ENCODE data around the gene TMEM95. TPM values are rescaled to one million over a fixed set of nuclear protein-coding genes. Genes with fewer than 3 reads are reported as not detected.
"Not testable (repeated sequence)": the region's sequence is repeated elsewhere in the genome, so short reads cannot be mapped to it uniquely, and the experiment has no call there.

Gene TMEM95
- total RNA-seq, 1 donor from 2014 or later: not detected

DNA sequence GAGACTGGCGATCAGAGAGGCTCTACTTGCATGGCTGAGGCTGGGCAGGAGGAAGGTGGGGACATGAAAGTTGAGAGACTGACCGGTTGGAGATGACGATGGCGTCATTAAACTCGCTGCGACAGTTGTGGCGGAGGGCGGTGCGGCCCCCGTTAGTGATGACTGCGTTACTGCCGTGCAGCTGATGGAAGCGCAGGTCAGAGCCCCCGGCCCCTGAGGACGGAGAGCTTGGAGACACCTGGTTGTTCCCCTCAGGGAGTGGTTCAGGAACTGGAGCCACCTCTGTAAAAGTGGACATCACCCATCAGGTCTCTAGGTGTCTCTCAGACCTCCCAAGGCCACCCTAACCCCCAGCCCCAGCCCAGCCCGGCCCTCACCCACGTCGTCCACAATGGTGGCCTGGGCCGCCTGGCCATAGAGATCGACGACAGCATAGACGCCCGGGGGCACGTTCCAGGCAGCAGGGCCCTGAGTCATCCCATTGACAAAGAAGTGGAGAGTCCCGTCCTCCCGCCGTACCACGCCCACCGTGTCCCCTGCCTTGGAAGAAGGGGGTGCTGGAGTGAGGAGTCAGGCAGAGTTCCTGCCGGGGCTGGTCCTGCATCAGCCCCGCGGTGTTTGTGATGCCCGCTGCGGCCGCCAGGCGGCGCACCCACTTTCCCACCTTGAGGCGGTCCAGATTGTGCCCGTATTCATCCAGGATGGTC lies 31.1 kb upstream of the TMEM95 start:
- DNase-seq (ENCODE audit: low spot score): no peak

GRCh38 chr17:7324438-7324779 lies 30.5 kb upstream of the TMEM95 start:
- no peak for DNase-seq (ENCODE audit: low spot score)

- no peak for DNase-seq (ENCODE audit: low spot score)
These were observed 29.9 kb upstream of the TMEM95 start for GRCh38 chr17:7325031-7325528.

GRCh38 chr17:7326186-7326585 lies 28.8 kb upstream of the TMEM95 start:
- no peak for DNase-seq (ENCODE audit: low spot score)

GRCh38 chr17:7327056-7327455 lies 27.9 kb upstream of the TMEM95 start:
- DNase-seq (ENCODE audit: low spot score): no peak

- DNase-seq (ENCODE audit: low spot score): no peak
These were observed 27.5 kb upstream of the TMEM95 start for GRCh38 chr17:7327501-7327900.

GRCh38 chr17:7328009-7328408 lies 26.9 kb upstream of the TMEM95 start:
- no peak for DNase-seq (ENCODE audit: low spot score)

GRCh38 chr17:7328840-7329373 lies 26.0 kb upstream of the TMEM95 start, which contains the start of gene NEURL4:
Gene NEURL4, minus strand, starts transcription at chr17:7329335. Its CDS starts 23 bp downstream, at chr17:7329312.
- no peak for DNase-seq (ENCODE audit: low spot score)

DNA sequence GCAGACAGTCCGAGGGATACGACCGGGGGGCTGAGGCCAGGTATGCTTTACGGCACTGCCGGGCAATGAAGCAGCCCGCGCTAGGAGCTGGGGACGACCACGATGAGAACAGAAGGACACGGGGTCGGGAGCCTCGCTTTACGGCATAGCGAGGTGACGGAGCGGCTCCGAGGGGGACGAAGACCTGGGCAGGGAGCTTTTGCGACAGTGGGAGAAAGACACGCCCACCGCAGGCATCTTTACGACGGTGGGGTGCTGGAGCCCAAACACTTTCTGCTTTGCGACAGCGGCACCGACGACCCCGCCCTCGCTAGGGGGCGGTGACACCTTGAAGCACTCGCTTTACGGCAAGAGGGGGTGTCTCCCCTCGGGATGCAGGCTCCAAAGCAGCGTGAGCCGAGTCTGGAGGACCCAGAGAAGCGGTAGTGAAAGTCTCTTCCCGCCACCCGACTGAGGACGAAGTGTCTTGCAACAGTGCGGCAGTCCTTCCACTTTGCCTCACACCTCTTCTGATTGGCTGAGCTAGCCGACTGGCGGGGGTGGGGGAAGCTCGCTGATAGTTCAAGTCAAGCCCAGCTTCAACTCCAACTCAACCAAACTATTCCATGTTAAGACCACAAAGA lies 25.5 kb upstream of the TMEM95 start:
- DNase-seq (ENCODE audit: low spot score): peak; percentile 100

GRCh38 chr17:7329997-7330637 lies 24.8 kb upstream of the TMEM95 start:
- DNase-seq (ENCODE audit: low spot score): peak; percentile 93

- no peak for DNase-seq (ENCODE audit: low spot score)
These were observed 24.3 kb upstream of the TMEM95 start for GRCh38 chr17:7330638-7331015.

DNA sequence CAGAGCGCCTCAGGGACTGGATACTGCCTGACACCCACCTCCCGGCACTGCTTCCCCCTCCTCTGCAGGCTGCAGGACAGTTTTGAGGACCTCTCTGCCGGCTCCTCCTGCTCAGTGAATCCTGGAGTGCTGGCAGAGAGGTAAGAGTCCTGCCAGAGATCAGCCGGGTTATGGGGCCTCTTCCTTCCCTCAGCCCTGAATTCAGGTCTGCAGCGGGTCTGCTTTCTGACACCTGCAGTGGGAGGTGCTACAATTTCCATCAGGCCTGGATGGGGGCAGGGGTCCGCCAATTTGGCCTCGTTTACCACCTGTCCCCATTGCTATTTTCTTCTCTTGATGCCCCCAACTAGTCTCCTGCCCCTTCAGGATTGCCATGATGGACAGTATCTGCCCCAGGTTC lies 22.8 kb upstream of the TMEM95 start:
- no peak for DNase-seq (ENCODE audit: low spot score)

DNA sequence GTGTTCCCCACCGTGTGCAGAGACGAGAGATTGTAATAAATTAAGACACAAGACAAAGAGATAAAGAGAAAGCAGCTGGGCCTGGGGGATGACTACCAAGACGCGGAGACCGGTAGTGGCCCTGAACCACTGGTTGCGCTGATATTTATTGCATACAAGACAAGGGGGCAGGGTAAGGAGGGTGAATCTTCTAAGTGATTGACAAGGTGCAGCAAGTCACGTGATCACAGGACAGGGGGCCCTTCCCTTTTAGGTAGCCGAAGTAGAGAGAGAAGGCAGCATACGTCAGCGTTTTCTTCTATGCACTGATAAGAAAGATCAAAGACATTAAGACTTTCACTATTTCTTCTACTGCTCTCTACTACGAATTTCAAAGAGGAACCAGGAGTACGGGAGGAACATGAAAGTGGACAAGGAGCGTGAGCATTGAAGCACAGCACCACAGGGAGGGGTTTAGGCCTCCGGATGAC lies 22.3 kb upstream of the TMEM95 start:
- DNase-seq (ENCODE audit: low spot score): peak; percentile 43

DNA sequence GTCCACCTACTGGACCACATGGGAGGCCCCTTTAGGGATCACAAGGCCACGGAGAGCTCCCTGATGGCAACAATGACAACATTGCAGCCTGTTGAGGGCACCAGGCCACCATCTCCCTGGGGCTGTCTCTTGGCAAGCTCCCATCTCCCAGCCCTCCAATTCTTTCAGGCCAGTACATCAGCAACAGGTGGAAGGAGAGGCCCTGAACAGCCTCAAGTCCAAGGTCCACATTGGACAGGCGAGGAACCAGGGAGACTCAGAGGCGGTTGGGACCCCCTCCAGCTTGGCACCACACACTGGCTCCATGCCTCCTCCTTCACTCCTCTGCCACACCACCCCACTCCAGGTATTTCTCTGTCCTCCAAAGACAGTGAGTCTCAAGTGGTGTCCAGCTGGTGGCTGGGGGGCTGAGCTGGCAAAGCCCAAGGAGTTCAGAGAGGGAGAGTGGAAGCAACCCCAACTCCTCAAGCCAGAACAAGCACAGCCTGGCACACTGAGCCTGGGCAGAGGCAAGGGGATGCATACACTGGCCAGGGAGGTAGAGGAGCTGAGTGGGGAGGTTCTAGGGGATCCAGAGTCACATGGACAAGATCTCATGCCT lies 19.9 kb upstream of the TMEM95 start:
- no peak for DNase-seq (ENCODE audit: low spot score)

- DNase-seq (ENCODE audit: low spot score): not testable (repeated sequence)
These were observed 19.2 kb upstream of the TMEM95 start for GRCh38 chr17:7335765-7336164.

DNA sequence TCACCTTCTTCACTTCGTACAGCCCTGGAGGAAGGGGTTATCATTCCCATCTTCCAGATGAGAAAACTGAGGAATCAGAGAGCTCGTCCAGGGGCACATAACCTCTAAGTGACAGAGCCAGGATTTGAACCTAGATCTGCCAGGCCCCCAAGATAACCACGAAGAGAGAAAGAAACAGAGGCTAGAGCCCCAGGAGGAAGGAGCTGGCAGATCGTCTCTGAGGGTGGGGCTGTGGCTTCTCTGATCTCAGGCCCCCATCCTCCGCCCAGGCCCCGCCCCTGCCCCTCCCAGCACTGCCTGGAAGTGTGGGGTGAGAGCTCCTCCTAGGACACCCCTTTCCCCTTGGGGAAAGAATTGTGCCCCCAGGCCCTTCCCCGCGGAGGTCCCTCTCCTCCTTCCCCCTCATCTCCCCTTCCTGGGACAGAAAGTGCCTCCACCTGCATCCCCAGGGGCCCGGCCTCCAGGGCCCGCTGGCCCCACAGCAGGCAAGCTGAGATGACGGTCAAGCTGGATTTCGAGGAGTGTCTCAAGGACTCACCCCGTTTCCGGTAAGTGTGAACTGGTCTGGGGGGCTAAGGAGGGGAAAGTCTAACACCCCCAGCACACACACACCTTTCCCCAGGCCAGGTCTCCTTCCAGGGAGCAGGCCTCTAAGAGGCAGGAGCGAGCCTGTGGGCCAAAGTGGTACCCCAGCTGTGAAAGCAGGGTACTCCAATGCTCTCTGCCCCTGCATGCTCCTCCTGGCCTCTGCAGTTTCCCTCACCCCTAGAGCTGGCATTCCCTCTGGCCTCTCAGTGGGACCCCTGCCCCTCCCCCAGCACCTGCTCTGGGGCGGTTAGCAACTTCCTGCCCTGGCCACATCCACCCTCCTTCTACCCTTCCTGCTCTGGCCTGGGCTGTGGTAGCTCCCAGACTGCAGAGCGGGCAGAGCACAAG lies 18.4 kb upstream of the TMEM95 start, which contains the start of gene ACAP1:
ACAP1 (plus strand) TSS at position 290 of the 936 bp plus-strand sequence; CDS start at position 496, 206 bp downstream.
- DNase-seq (ENCODE audit: low spot score): no peak

DNA sequence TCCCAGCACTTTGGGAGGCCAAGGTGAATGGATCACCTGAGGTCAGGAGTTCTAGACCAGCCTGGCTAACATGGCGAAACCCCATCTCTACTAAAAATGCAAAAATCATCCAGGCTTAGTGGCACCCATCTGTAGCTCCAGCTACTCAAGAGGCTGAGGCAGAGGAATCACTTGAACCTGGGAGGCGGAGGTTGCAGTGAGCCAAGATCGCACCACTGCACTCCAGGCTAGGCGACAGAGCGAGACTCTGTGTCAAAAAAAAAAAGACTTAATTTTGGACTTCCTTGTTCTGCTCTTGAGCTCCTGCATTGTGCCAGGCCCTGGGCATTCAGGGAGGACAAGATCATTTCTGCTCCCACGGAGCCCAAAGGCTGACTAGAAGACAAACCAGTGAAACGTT lies 17.4 kb upstream of the TMEM95 start:
- not testable (repeated sequence) for DNase-seq (ENCODE audit: low spot score)

DNA sequence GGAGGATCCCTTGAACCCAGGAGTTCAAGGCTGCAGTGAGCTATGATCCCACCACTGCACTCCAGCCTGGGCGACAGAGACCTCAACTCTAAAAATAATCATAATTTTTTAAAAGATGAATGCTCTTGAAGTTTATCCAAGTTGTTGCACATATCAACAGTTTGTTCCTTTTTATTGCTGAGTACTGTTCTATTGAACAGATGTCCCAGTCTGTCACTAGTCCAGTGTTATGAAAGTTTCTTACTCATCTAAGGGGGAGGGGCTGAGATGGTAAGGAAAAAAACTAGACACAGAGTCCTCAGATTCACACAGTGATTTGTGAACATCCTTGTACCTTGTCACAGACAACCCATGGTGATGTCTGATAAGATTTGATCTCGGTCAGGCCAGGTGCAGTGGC lies 14.8 kb upstream of the TMEM95 start:
- DNase-seq (ENCODE audit: low spot score): no peak

DNA sequence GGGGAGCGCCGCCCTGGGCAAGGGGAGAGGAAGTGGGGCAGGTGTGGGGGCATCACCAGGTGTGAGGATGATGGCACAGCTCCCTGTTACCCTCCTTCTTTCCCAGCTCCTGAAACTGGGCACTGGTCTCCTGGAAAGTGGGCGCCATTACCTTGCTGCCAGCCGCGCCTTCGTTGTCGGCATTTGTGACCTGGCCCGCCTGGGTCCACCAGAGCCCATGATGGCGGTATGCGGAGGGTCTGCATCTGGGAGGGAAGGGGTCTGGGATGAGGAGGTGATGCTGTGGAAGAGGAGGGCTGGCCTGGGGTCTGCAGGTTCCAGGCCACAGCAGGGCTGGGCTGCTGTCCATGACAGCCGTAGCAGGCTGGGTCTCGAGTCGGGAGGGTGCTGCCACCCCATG lies 13.1 kb upstream of the TMEM95 start:
- no peak for DNase-seq (ENCODE audit: low spot score)

DNA sequence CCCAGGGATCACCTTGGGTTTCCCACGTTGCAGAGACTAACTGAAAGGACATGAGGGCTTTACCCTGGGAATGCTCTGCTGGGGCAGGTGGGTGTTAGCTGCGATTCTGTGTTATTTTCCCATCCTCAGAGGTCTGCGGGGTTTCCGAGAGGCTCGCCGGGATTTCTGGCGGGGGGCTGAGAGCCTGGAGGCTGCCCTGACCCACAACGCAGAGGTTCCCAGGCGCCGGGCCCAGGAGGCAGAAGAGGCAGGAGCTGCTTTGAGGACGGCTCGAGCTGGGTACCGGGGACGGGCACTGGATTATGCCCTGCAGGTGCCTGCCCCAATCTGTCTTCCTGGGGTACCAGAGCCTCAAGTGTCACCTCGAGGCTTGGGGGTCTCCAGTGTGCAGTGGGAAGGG lies 11.7 kb upstream of the TMEM95 start:
- DNase-seq (ENCODE audit: low spot score): no peak

Measured in umbilical cord (tissue), 2 donors.